ENCODE measurements around the gene DNMT3B.
"Not testable (repeated sequence)": the region's sequence is repeated elsewhere in the genome, so short reads cannot be mapped to it uniquely, and the experiment has no call there.

The DNMT3B gene

GRCh38 chr20:32792731-32793458, 30.7 kb downstream of the DNMT3B start:
- TF ChIP-seq CTCF (IDR thresholded peaks at IDR 0.05; ENCODE audit: low read depth, low read length), result no peak
- no peak overlapping the region for H3K4me3 ChIP-seq (replicated peaks in 1 of 2; ENCODE audit: low read depth in 2 of 2, low read length in 2 of 2)
- DNase-seq (ENCODE audit: low read depth in 2 of 2), result no peak

DNA sequence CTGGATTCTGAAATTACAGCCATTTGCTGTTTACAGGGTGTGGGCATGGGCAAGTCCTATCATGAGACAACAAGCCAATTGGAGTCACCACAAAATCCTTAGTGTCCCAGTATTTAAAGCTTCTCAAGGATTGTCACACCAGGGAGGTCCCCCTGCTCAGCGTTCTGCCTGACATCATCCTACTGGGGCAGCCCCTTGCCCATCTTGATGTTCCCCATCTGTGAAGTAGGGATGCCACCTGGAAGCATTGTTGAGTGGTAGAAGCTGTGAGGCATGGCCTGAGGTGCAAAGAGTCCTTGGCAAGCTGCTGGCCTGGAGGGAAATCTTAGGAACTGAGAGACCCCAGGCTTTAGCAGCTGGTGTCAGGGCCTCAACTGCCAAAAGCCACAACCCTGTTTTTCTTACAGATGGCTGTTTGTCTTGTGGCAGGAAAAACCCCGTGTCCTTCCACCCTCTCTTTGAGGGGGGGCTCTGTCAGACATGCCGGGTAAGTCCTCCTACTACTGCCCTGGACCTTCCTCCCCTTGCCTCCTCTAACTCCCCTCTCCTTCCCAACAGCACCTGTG, 34.3 kb downstream of the DNMT3B start:
- DNase-seq (ENCODE audit: low read depth in 2 of 2), result no peak
- H3K4me3 ChIP-seq (replicated peaks in 1 of 2; ENCODE audit: low read depth in 2 of 2, low read length in 2 of 2), result no peak overlapping the region
- TF ChIP-seq CTCF (IDR thresholded peaks at IDR 0.05; ENCODE audit: low read depth, low read length), result no peak

DNA sequence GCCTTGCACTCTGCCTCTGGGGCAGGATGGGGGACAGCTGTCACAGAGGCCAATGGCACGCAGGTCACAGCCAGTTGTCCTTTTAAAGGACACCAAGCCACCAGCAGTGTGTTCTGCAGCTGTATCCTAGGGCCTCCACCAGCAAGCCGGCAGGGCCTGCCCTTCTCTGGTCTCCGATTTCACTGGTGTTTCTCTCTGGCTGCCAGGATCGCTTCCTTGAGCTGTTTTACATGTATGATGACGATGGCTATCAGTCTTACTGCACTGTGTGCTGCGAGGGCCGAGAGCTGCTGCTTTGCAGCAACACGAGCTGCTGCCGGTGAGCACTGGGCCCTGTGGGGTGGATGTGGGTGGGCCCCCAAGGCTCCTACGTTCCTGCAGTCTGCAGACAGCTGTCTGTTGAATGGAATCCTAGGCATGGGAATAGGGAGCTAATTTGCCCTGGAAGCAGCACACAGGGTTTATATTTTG, 34.8 kb downstream of the DNMT3B start:
- TF ChIP-seq CTCF (IDR thresholded peaks at IDR 0.05; ENCODE audit: low read depth, low read length), result no peak
- H3K4me3 ChIP-seq (replicated peaks in 1 of 2; ENCODE audit: low read depth in 2 of 2, low read length in 2 of 2), result no peak overlapping the region
- DNase-seq (ENCODE audit: low read depth in 2 of 2), result no peak

DNA sequence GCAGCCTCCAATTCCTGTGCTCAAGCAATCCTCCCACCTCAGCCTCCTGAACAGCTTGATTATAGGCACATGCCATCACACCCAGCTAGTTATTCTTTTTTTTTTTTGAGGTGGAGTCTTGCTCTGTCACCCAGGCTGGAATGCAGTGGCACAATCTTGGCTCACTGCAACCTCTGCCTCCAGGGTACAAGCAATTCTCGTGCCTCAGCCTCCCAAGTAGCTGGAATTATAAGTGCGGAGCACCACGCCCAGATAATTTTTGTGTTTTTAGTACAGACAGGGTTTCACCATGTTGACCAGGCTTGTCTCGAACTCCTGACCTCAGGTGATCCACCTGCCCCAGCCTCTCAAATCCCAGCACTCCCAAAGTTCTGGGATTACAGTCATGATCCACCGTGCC, 35.4 kb downstream of the DNMT3B start:
- not testable (repeated sequence) for DNase-seq (ENCODE audit: low read depth in 2 of 2); H3K4me3 ChIP-seq (replicated peaks in 1 of 2; ENCODE audit: low read depth in 2 of 2, low read length in 2 of 2)

DNA sequence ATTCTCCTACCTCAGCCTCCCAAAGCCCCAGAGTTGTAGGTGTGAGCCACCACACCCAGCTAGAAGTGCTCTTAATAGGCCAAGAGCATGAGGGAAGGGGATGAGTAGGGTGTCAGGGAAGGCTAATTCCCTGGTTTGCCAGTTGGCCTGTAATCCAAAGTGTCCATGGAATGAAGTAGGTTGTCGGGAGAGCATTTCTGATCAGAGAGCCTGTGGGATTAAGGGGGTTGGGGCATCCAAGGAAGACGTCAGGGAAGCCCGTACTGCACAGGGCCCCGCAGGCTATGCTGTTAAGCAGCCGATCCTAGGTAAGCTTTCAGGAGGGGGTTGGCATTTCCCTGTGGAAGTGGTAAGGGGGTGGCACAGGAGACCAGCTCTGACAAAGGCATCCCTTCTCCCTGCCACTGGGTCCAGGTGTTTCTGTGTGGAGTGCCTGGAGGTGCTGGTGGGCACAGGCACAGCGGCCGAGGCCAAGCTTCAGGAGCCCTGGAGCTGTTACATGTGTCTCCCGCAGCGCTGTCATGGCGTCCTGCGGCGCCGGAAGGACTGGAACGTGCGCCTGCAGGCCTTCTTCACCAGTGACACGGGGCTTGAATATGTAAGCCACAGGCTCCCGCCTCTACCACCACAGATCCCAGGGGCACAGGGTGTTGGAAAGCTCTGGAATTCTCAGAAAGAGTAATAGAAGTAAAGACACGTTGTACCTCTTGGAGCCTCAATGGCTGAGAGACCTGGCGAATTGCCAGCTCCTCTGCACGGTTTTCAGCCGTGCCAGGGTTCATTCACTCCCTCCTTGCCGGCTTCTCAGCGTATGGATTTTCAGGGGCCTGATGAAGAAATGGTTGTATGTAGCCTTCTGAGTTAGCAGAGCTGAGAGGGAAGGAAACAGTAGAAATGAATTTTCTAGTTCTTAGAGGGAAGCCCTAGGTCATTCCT, 36.1 kb downstream of the DNMT3B start:
- no peak for TF ChIP-seq CTCF (IDR thresholded peaks at IDR 0.05; ENCODE audit: low read depth, low read length)
- H3K4me3 ChIP-seq (replicated peaks in 1 of 2; ENCODE audit: low read depth in 2 of 2, low read length in 2 of 2), result no peak overlapping the region
- DNase-seq (ENCODE audit: low read depth in 2 of 2), result no peak

DNA sequence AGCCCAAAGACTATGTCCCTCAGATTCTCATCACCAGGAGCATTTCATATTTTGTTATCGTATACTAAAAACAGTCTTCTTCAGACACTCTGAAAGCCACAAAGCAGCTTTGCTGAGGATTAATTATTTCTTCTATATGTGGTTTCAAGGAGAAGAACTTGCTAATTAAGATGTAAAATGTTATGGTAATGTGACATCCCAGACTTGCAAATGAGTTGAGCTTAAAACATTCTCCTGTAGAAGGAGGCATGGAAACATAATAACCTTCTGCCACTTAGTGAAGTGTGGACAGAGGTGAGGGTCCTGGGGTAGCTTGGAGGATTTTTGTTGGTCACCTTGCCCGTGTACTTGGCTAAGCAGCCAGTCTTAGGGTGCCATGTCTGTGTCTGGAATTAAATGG, 40.9 kb downstream of the DNMT3B start:
- DNase-seq (ENCODE audit: low read depth in 2 of 2), result no peak
- H3K4me3 ChIP-seq (replicated peaks in 1 of 2; ENCODE audit: low read depth in 2 of 2, low read length in 2 of 2), result no peak overlapping the region
- no peak for TF ChIP-seq CTCF (IDR thresholded peaks at IDR 0.05; ENCODE audit: low read depth, low read length)

Measured in cardiac fibroblast (primary cell).